OCI-LY1 (cell line): ENCODE measurements around the gene SIVA1.

Source experiments
- CTCF ChIP-seq: fragments of 200-600 bp; sonication (generic), shearing (Covaris generic); IDR thresholded peaks from 2 replicates; pipeline ENCODE4 v1.5.1; 2017; ENCODE audit warnings: mild to moderate bottlenecking, antibody characterized with exemption, low read length, moderate library complexity, mixed read lengths
- EZH2 ChIP-seq: fragments of 200-600 bp; sonication (generic), shearing (Covaris generic); IDR thresholded peaks from 2 replicates; pipeline ENCODE4 v1.8.0; 2017; ENCODE audit warnings: borderline replicate concordance, mixed run types, mild to moderate bottlenecking, antibody characterized with exemption, low read length, moderate library complexity, mixed read lengths

GRCh38 chr14:104739546-104740516, 13.1 kb upstream of the SIVA1 start:
- no peak for TF ChIP-seq CTCF
- no peak for TF ChIP-seq EZH2
